Stimulated activated CD4-positive, alpha-beta T cell treated with anti-CD3 and anti-CD28 coated beads, Interleukin-12 subunit alpha, Interleukin-12 subunit beta, amount 100 ng/mL, for 24 hours (primary cell): Measurements from ENCODE around the gene TEX52.
"Not testable (repeated sequence)": the region's sequence is repeated elsewhere in the genome, so short reads cannot be mapped to it uniquely, and the experiment has no call there.

Source experiments
- DNase-seq, 2 experiments: peaks; one replicate each; pipeline ENCODE4 v3.0.0-alpha.2; 2020; ENCODE audit warnings: low read depth in 2 of 2

TEX52 gene

GRCh38 chr12:2857021-2857431, at the start of gene TEX52:
TEX52 (minus strand) TSS chr12:2857039; CDS start chr12:2857026, 13 bp downstream.
- DNase-seq = no peak

GRCh38 chr12:2904260-2904659, 47.4 kb upstream of the TEX52 start:
- no peak for DNase-seq

GRCh38 chr12:2902272-2902880, 45.5 kb upstream of the TEX52 start:
- no peak for DNase-seq

DNA sequence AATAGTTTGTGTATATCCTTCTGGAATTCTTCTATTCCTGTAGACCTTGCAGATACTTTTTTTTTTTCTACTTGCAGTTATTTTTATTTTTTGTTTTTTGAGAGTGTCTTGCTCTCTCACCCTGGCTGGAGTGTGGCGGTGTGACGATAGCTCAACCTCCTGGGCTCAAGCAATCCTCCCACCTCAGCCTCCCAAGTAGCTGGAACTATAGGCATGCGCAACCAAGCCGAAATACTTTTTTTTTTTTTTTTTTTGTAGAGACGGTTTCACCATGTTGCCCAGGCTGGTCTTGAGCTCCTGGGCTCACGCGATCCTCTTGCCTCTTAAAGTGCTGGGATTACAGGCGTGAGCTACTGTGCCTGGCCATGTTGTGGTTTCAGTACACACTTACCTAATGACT, 43.8 kb upstream of the TEX52 start:
- DNase-seq = no peak

DNA sequence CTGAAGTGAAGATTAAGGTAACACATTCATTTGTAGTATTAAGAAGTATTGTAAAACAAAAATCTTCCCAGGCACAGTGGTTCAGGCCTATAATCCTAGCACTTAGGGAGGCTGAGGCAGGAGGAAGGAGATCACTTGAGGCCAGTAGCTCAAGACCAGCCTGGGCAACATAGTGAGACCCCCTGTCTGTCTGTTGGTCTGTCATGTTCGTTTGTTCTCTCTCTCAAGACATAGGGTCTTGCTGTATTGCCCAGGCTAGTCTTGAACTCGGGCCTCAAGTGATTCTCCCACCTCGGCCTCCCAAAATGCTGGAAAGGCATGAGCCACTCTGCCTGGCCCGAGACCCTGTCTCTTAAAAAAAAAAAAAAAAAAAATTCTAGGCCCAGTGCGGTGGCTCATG, 40.6 kb upstream of the TEX52 start:
- no peak for DNase-seq

DNA sequence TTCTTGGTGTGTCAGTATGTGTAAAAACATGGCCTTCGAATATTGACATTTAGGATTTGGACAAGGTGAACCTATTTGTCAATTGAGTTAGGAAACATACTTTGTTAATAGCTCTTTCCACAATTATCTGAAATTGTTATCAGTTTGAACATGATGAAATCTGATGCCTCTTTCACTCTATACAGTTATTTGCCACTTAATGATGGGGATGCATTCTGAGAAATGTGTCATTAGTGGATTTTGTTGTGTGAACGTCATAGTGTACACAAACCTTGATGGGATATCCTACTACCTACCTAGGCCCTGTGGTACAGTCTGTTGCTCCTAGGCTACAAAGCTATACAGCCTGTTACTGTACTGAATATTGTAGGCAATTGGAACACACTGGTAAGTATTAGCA, 38.7 kb upstream of the TEX52 start:
- DNase-seq = no peak

GRCh38 chr12:2895051-2895451, 38.2 kb upstream of the TEX52 start:
- DNase-seq = no peak

DNA sequence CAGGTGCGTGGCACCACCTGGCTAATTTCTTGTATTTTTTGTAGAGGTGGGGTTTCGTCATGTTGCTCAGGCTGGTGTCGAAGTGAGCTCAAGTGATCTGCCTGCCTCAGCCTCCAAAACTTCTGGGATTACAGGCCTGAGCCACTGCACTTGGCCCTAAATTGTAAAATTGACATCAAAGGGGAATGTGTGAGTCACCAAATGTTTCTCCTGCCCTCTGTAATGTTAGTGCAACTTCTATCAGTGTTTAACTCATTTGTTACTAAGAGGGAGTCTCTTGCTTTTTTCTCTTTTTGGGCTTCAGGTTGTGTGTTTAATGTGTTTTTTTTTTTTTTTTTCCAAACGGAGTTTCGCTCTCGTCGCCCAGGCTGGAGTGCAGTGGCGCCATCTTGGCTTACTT, 36.2 kb upstream of the TEX52 start:
- no peak for DNase-seq

DNA sequence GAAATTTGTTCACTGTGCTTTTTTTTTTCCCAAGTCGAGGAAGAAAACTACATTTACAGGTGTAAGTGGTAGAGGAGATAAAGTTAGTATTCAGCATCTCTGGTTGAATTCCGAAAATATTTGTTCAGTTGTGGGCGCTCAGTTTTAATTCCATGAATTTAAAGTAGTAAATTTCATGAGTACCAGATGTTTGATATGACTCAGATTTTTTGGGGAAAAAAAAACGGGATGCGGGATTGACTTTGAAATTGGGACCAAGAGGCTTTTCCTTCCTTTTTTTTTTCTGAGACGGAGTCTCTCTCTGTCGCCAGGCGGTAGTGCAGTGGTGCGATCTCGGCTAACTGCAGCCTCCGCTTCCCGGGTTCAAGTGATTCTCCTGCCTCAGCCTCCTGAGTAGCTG, 35.4 kb upstream of the TEX52 start:
- DNase-seq = no peak

GRCh38 chr12:2891240-2892053, 34.6 kb upstream of the TEX52 start:
- DNase-seq = no peak

GRCh38 chr12:2890388-2891239, 33.8 kb upstream of the TEX52 start, which contains the start of gene TULP3:
TULP3 (plus strand) TSS chr12:2890891; CDS start chr12:2890948, 57 bp downstream.
- DNase-seq = peak; percentile 96 to 97

- no peak for DNase-seq
Measured at GRCh38 chr12:2890001-2890387, 33.2 kb upstream of the TEX52 start.

DNA sequence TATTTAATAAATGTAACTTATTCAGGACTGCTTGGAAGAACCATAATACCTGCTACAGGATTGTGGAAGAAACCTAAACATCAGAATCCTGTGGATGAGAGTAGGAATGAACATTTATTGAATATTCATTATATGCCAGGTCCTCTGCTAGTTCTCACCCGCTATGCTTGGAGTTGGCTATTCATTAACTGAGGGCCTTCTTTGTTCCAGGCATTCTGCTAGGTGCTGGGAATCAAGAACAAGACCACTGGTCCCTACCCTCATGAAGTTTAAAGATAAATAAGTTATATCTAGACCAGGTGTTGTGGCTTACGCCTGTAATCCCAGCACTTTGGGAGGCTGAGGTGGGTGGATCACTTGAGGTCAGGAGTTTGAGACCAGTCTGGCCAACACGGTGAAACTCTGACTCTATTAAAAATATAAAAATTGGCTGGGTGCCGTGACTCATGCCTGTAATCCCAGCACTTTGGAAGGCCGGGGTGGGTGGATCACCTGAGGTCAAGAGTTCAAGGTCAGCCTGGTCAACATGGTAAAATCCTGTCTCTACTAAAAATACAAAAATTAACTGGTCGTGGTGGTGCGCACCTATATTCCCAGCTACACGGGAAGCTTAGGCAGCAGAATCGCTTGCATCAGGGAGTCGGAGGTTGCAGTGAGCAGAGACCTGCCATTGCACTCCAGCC, 30.1 kb upstream of the TEX52 start:
- DNase-seq = no peak

DNA sequence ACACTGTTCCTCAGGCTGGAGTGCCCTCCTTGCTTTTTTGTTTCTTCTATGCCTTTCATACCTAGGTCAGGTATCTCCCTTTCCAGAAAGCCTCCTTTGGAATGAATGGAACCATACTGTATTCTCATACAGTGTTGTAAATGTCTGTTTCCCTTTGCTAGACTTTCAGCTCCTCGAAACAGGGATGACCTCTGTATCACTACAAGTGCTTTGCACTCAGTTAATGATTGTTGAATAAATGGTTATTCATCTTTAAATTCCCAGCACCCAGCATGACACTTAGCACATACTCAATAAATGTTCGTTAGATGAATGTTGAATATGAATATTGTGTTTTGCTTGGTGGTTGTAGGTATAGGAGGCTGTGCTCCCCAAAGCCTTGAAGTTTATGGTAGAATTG, 28.0 kb upstream of the TEX52 start:
- DNase-seq = no peak

GRCh38 chr12:2879853-2880252, 23.0 kb upstream of the TEX52 start:
- DNase-seq = no peak

GRCh38 chr12:2877953-2878732, 21.3 kb upstream of the TEX52 start:
- DNase-seq = no peak

- DNase-seq = peak; percentile 75 to 80
Measured at GRCh38 chr12:2877047-2877952, 20.5 kb upstream of the TEX52 start, which contains the start of the genes FOXM1 and RHNO1. FOXM1 (minus strand) TSS chr12:2877174; CDS start chr12:2874478, 2,696 bp downstream. RHNO1 (plus strand) TSS chr12:2877223; CDS start chr12:2885367, 8,144 bp downstream.

- DNase-seq = no peak
Measured at GRCh38 chr12:2876431-2877046, 19.7 kb upstream of the TEX52 start.

DNA sequence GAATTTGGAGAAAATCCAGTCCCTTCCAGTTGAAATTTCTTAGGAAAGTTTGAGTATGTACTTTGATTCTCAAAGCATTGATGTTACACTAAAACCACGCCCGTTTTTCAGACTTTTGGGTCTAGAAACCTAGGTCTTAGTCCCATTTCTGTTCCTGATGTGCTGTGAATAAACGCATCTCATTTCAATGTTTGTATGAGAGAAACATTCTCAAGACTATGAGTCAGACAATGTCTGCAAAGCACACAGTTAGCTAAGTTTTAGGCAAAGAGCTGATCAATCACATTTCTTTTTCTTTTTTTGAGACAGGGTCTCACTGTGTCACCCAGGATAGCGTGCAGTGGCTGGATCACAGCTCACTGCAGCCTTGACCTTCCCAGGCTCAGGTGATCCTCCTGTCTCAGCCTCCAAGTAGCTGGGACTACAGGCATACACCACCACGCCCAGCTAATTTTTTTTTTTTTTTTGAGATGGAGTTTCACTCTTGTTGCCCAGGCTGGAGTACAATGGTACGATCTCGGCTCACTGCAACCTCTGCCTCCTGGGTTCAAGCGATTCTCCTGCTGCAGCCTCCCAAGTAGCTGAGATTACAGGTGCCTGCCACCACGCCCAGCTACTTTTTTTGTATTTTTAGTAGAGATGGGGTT, 12.3 kb upstream of the TEX52 start:
- DNase-seq = not testable (repeated sequence)
